HG03108 (cell line): ENCODE data around the gene AMZ2.
"Not testable (repeated sequence)": the region's sequence is repeated elsewhere in the genome, so short reads cannot be mapped to it uniquely, and the experiment has no call there.

Experiments
- ATAC-seq: cut with Tn5 transposase; IDR thresholded peaks from one replicate; pipeline ENCODE4 v1.9.1; 2021; ENCODE audit warnings: moderate library complexity; ENCODE audit not compliant: unreplicated experiment

The AMZ2 gene

GRCh38 chr17:68247445-68248198 is at the start of gene AMZ2:
Gene AMZ2, plus strand, starts transcription at chr17:68248043. Its CDS starts 2,145 bp downstream, at chr17:68250188.
- peak; percentile 89 for ATAC-seq

- no peak for ATAC-seq
These were observed 48.7 kb upstream of the AMZ2 start for GRCh38 chr17:68198931-68199836.

- no peak for ATAC-seq
These were observed 47.8 kb upstream of the AMZ2 start for GRCh38 chr17:68199837-68200688.

GRCh38 chr17:68200689-68201417 is 47.0 kb upstream of the AMZ2 start:
- ATAC-seq, result no peak

GRCh38 chr17:68201418-68201771 is 46.4 kb upstream of the AMZ2 start:
- not testable (repeated sequence) for ATAC-seq

- not testable (repeated sequence) for ATAC-seq
These were observed 45.5 kb upstream of the AMZ2 start for GRCh38 chr17:68202321-68202720.

GRCh38 chr17:68204736-68205135 is 43.1 kb upstream of the AMZ2 start:
- peak; percentile 14 for ATAC-seq

GRCh38 chr17:68205251-68205807 is 42.5 kb upstream of the AMZ2 start:
- ATAC-seq, result peak; percentile 79

GRCh38 chr17:68205808-68206720 is 41.8 kb upstream of the AMZ2 start:
- ATAC-seq, result peak; percentile 9

- ATAC-seq, result no peak
These were observed 40.1 kb upstream of the AMZ2 start for GRCh38 chr17:68207651-68208253.

- ATAC-seq, result not testable (repeated sequence)
These were observed 39.2 kb upstream of the AMZ2 start for GRCh38 chr17:68208651-68209050.

- ATAC-seq, result not testable (repeated sequence)
These were observed 38.5 kb upstream of the AMZ2 start for GRCh38 chr17:68209191-68209900.

- ATAC-seq, result no peak
These were observed 37.1 kb upstream of the AMZ2 start for GRCh38 chr17:68210570-68211315.

- not testable (repeated sequence) for ATAC-seq
These were observed 34.1 kb upstream of the AMZ2 start for GRCh38 chr17:68213428-68214411.

GRCh38 chr17:68215453-68215852 is 32.4 kb upstream of the AMZ2 start:
- not testable (repeated sequence) for ATAC-seq

GRCh38 chr17:68219429-68219828 is 28.4 kb upstream of the AMZ2 start:
- not testable (repeated sequence) for ATAC-seq
